ENCODE data around the gene TEKTIP1. TPM values are rescaled to one million over a fixed set of nuclear protein-coding genes. Genes with fewer than 3 reads are reported as not detected.

The TEKTIP1 gene
- 1 to 10 TPM; 8.3 to 9.4 TPM for total RNA-seq

- DNase-seq, result no peak
- peaks cover 36% of the 10 kb centered on the region for H3K36me3 Mint-ChIP-seq (ENCODE audit: low read depth)
- H3K27me3 Mint-ChIP-seq (ENCODE audit: low read depth), result no peaks in the 10 kb centered on the region
- peak within 1 kb of the TSS; percentile 34 for H3K27ac Mint-ChIP-seq
- no peaks in the 10 kb centered on the region for H3K4me1 Mint-ChIP-seq (ENCODE audit: low read depth)
- H3K4me3 Mint-ChIP-seq, result no peak within 1 kb of the TSS
- ChIA-PET CTCF (interaction anchor here (1.2 kb wide), 1 partner anchor 8 kb away, joined by 3 read pairs; no protein-coding TSS in a partner anchor), POLR2A (no interaction called here)
- H3K9me3 Mint-ChIP-seq (ENCODE audit: insufficient read depth), result no peaks in the 10 kb centered on the region
- ATAC-seq, result no peak
Observed at GRCh38 chr19:3538965-3539755, at the start of gene TEKTIP1. TSS of gene TEKTIP1 (plus strand) at chr19:3539174. CDS start at chr19:3539178, 4 bp downstream.

- no peak for ATAC-seq
- no peaks in the 10 kb centered on the region for H3K9me3 Mint-ChIP-seq (ENCODE audit: insufficient read depth)
- no peaks in the 10 kb centered on the region for H3K27me3 Mint-ChIP-seq (ENCODE audit: low read depth)
- peaks cover 12% of the 10 kb centered on the region for H3K4me1 Mint-ChIP-seq (ENCODE audit: low read depth)
- POLR2A ChIA-PET, result no interaction called here
- no peak overlapping the region for H3K27ac Mint-ChIP-seq
- H3K4me3 Mint-ChIP-seq, result no peak overlapping the region
- CTCF ChIA-PET, result no interaction called here
- peaks cover 31% of the 10 kb centered on the region for H3K36me3 Mint-ChIP-seq (ENCODE audit: low read depth)
- no peak for DNase-seq
Observed at GRCh38 chr19:3491396-3492119, 47.4 kb upstream of the TEKTIP1 start.

DNA sequence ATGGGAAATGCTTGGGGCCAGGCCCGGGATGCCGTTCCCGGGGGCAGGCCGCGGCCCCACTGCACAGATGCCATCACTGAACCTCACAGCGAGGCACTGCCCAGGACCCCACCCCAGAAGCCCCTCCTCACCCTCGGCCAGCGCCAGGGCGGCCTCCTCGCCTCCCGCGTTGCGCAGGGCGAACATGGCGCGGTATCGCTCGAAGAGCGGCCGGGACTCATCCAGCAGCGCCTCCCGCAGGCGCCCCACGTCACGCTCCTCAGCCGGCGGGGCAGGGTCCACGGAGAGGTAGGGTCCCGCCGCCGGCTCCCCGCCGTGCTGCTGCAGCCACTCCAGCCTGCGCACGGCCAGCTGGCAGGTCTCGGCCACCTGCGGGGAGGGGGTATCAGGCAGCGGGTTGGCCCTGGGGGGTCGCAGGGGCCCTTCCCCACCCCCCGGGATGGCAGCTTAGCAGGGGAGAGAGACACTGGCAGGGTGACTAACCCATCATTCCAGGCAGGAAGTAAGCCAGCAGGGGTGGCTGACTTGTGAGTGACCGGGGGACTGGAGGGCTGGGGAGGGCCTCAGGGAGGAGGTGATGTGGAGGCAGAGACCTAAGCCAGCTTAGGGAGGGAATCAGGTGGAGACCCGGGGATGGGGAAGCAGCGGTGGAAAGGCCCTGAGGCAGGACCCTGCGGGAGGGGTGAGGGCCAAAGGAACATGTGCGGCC lies 46.7 kb upstream of the TEKTIP1 start:
- H3K4me3 Mint-ChIP-seq, result no peak overlapping the region
- no peaks in the 10 kb centered on the region for H3K9me3 Mint-ChIP-seq (ENCODE audit: insufficient read depth)
- peaks cover 12% of the 10 kb centered on the region for H3K4me1 Mint-ChIP-seq (ENCODE audit: low read depth)
- DNase-seq, result no peak
- no peak for ATAC-seq
- H3K27ac Mint-ChIP-seq, result no peak overlapping the region
- ChIA-PET CTCF (no interaction called here), POLR2A (no interaction called here)
- H3K27me3 Mint-ChIP-seq (ENCODE audit: low read depth), result no peaks in the 10 kb centered on the region
- peaks cover 32% of the 10 kb centered on the region for H3K36me3 Mint-ChIP-seq (ENCODE audit: low read depth)

DNA sequence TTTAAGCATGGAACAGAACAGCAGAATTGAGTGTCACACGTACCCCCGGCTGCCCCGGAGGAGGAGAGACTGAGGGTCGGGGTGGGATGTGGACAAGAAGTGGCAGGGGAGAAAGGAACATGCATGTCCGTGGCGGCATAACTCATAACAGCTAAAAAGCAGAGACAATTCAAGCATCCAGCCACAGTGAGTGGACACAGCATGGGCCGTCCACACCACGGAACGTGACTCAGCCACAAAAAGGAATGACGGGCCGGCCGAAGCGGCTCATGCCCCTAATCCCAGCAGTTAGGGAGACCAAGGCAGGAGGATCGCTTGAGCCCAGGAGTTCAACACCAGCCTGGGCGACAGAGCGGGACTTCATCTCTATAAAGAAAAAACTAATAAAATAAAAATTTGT lies 46.1 kb upstream of the TEKTIP1 start:
- Mint-ChIP-seq H3K27ac (no peak overlapping the region), H3K27me3 (ENCODE audit: low read depth) (no peaks in the 10 kb centered on the region), H3K36me3 (ENCODE audit: low read depth) (peaks cover 34% of the 10 kb centered on the region), H3K4me1 (ENCODE audit: low read depth) (peaks cover 13% of the 10 kb centered on the region), H3K9me3 (ENCODE audit: insufficient read depth) (no peaks in the 10 kb centered on the region), H3K4me3 (no peak overlapping the region)
- DNase-seq (no peak), ATAC-seq (no peak)
- ChIA-PET POLR2A (no interaction called here), CTCF (no interaction called here)

DNA sequence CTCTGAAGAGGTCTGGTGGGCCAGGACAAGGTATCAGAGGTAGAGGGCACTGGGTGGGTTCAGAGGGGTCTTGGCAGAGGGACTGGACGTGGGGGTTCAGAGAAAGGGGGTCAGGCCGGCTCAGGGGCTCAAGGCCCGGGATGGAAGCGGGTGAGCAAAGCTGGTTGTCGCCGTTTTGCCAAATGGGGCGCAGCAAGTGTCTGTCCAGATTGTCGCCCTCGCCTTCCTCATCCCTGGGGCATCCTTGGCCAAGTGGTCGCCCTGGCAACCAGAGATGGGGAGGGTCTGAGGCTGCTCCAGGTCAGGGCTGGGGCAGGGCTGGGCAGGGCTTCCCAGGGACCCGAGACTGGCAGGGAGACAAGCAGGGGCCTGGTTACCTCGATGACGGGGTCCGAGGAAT lies 45.3 kb upstream of the TEKTIP1 start:
- no peaks in the 10 kb centered on the region for H3K9me3 Mint-ChIP-seq (ENCODE audit: insufficient read depth)
- DNase-seq (no peak), ATAC-seq (no peak)
- peaks cover 15% of the 10 kb centered on the region for H3K4me1 Mint-ChIP-seq (ENCODE audit: low read depth)
- H3K36me3 Mint-ChIP-seq (ENCODE audit: low read depth), result peaks cover 36% of the 10 kb centered on the region
- POLR2A ChIA-PET, result no interaction called here
- H3K4me3 Mint-ChIP-seq, result no peak overlapping the region
- no peak overlapping the region for H3K27ac Mint-ChIP-seq
- H3K27me3 Mint-ChIP-seq (ENCODE audit: low read depth), result no peaks in the 10 kb centered on the region
- CTCF ChIA-PET, result interaction anchor here (2.0 kb wide), 1 partner anchor 8 kb away, joined by 9 read pairs; no protein-coding TSS in a partner anchor

DNA sequence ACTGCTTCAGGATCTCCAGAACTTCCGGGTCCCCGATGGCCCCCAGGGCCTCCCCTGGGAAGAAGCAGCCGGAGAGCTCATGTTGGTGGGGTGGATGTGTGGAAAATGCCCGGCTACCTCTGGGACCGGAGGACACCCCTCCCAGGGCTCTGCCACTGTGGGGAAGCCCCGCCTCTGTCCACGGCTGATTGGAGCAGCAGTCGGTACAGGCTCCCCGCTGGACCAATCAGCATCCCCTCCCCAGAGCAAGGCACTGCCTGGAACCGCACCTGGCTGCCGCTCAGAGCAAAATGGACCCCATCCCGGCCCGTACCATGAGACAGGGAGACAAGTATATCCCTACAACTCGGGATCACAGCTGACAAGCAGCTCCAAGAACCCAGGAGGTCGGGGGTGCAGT lies 44.9 kb upstream of the TEKTIP1 start:
- peak; percentile 59 for ATAC-seq
- ChIA-PET CTCF (interaction anchor here (2.0 kb wide), 1 partner anchor 9 kb away, joined by 9 read pairs; no protein-coding TSS in a partner anchor), POLR2A (interaction anchor here (1.0 kb wide), 1 partner anchor 15 kb away, joined by 5 read pairs; no protein-coding TSS in a partner anchor)
- Mint-ChIP-seq H3K36me3 (ENCODE audit: low read depth) (peaks cover 36% of the 10 kb centered on the region), H3K4me3 (no peak overlapping the region), H3K27ac (no peak overlapping the region), H3K9me3 (ENCODE audit: insufficient read depth) (no peaks in the 10 kb centered on the region), H3K4me1 (ENCODE audit: low read depth) (peaks cover 17% of the 10 kb centered on the region), H3K27me3 (ENCODE audit: low read depth) (no peaks in the 10 kb centered on the region)
- peak; percentile 45 for DNase-seq

DNA sequence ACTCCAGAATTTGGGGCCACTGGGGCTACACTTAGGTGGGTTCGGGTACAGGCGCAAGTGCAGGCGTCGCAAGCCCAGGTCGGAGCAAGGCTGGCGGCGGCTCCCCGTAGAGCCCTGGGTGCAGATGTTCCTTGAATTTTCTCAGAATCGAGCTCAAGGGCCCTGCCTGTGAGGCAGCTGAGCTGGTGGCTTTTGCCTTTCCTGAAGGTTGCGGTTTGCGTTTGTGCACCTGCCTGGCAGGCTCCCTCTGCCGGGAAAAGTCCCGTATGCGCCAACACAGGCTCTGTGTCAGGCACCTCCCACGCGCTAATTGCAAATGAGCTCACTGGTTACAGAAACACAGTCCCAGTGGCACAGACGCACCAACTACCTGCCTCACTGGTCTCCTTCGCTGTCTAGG lies 44.4 kb upstream of the TEKTIP1 start:
- POLR2A ChIA-PET, result interaction anchor here (0.8 to 1.0 kb wide), 2 partner anchors 9 to 15 kb away, joined by 3 to 5 read pairs; no protein-coding TSS in a partner anchor
- H3K4me3 Mint-ChIP-seq, result no peak overlapping the region

GRCh38 chr19:3496392-3497273 lies 42.3 kb upstream of the TEKTIP1 start:
- POLR2A ChIA-PET, result no interaction called here
- CTCF ChIA-PET, result interaction anchor here (10.1 kb wide), 1 partner anchor 11 kb away, joined by 62 read pairs; the partner anchor contains the start of gene SMIM44
- H3K27ac Mint-ChIP-seq, result peak overlapping the region; percentile 21
- no peaks in the 10 kb centered on the region for H3K27me3 Mint-ChIP-seq (ENCODE audit: low read depth)
- ATAC-seq, result no peak
- H3K4me1 Mint-ChIP-seq (ENCODE audit: low read depth), result peaks cover 32% of the 10 kb centered on the region
- H3K9me3 Mint-ChIP-seq (ENCODE audit: insufficient read depth), result no peaks in the 10 kb centered on the region
- no peak overlapping the region for H3K4me3 Mint-ChIP-seq
- no peak for DNase-seq
- H3K36me3 Mint-ChIP-seq (ENCODE audit: low read depth), result peaks cover 39% of the 10 kb centered on the region

More for the DNA sequence above, 44.4 kb upstream of the TEKTIP1 start:
- DNase-seq (peak; percentile 43), ATAC-seq (peak; percentile 38)
- Mint-ChIP-seq H3K27ac (no peak overlapping the region), H3K36me3 (ENCODE audit: low read depth) (peaks cover 36% of the 10 kb centered on the region), H3K27me3 (ENCODE audit: low read depth) (no peaks in the 10 kb centered on the region), H3K4me1 (ENCODE audit: low read depth) (peaks cover 20% of the 10 kb centered on the region), H3K9me3 (ENCODE audit: insufficient read depth) (no peaks in the 10 kb centered on the region)
- CTCF ChIA-PET, result interaction anchor here (0.6 to 2.0 kb wide), 2 partner anchors 9 to 215 kb away, joined by 3 to 9 read pairs; no protein-coding TSS in a partner anchor

DNA sequence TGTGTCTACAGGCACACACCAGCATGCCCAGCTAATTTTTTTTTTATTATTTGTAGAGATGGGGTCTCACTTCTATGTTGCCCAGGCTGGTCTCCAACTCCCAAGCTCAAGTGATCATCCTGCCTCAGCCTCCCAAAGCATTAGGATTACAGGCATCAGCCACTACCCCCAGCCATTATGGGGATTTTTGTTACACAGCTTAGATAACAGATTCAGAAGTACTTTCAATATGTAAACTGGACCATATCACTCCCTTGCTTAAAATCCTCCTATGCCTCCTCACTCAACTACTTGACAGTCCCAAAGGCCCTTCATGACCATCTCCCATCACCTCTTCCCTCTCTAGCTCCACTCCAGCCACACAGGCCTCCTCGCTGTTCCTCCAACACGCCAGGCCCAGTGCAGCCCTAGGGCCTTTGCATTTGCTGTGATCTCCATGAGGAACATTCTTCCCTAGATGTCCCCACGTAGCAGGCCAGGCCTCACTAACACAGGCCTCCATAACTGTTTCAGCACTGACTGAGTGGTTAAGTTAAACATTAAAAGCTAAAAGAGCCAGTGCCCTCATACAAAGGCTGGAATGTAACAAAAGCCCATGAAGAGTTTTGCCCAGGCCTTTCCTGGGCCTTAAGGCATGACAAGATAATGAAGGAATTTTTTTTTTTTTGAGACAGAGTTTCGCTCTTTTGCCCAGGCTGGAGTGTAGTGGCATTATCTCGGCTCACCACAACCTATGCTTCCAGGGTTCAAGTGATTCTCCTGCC lies 41.0 kb upstream of the TEKTIP1 start:
- Mint-ChIP-seq H3K27me3 (ENCODE audit: low read depth) (no peaks in the 10 kb centered on the region), H3K4me1 (ENCODE audit: low read depth) (peaks cover 32% of the 10 kb centered on the region), H3K36me3 (ENCODE audit: low read depth) (peaks cover 36% of the 10 kb centered on the region), H3K9me3 (ENCODE audit: insufficient read depth) (no peaks in the 10 kb centered on the region), H3K27ac (peak overlapping the region; percentile 5), H3K4me3 (no peak overlapping the region)
- ATAC-seq (no peak), DNase-seq (no peak)
- ChIA-PET CTCF (interaction anchor here (10.1 kb wide), 1 partner anchor 13 kb away, joined by 62 read pairs; the partner anchor contains the start of gene SMIM44), POLR2A (no interaction called here)

DNA sequence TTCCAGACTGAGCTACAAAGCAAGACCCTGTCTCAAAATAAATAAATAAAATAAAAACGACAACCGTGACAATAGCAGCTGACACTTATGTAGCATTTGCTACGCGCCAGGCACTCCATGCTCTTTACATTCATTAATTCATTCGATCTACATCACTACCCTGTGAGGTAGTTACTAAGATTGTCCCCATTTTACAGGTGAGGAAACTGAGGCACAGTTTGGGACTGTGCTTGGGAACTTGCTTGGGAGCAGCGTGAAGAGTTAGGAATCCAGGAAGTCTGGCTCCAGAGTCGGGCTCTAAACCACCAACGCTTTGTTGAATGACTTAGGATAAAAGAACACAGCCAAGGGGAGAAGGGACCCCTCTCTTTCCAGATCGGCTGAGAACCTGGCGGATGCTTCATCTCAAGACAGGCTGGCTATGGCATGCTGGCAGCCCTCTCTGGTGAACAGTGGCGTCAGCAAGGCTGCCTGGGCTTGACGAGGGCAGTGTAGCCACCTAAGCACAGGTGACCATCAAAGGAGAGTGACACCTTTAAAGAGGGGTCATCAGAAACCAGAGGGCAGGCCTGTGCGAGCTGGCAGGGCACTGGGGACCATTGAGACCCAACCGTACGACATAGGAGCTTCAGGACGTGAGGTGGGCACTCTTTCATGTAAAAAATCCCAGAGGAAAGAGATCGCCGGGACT lies 39.1 kb upstream of the TEKTIP1 start:
- Mint-ChIP-seq H3K36me3 (ENCODE audit: low read depth) (peaks cover 25% of the 10 kb centered on the region), H3K4me1 (ENCODE audit: low read depth) (peaks cover 31% of the 10 kb centered on the region), H3K27ac (peak overlapping the region; percentile 96), H3K27me3 (ENCODE audit: low read depth) (no peaks in the 10 kb centered on the region), H3K4me3 (peak overlapping the region; percentile 78), H3K9me3 (ENCODE audit: insufficient read depth) (no peaks in the 10 kb centered on the region)
- POLR2A ChIA-PET, result interaction anchor here (0.5 to 1.6 kb wide), 4 partner anchors 11 to 91 kb away, joined by 3 to 5 read pairs (median 3); no protein-coding TSS in a partner anchor
- peak; percentile 13 for ATAC-seq
- CTCF ChIA-PET, result interaction anchor here (2.3 to 10.1 kb wide), 2 partner anchors 15 to 195 kb away, joined by 8 to 62 read pairs; partner anchors contain the start of gene SMIM44
- no peak for DNase-seq
